ENCODE results near the gene DISP2. TPM values are rescaled to one million over a fixed set of nuclear protein-coding genes. Genes with fewer than 3 reads are reported as not detected.

DISP2 gene, protein sequence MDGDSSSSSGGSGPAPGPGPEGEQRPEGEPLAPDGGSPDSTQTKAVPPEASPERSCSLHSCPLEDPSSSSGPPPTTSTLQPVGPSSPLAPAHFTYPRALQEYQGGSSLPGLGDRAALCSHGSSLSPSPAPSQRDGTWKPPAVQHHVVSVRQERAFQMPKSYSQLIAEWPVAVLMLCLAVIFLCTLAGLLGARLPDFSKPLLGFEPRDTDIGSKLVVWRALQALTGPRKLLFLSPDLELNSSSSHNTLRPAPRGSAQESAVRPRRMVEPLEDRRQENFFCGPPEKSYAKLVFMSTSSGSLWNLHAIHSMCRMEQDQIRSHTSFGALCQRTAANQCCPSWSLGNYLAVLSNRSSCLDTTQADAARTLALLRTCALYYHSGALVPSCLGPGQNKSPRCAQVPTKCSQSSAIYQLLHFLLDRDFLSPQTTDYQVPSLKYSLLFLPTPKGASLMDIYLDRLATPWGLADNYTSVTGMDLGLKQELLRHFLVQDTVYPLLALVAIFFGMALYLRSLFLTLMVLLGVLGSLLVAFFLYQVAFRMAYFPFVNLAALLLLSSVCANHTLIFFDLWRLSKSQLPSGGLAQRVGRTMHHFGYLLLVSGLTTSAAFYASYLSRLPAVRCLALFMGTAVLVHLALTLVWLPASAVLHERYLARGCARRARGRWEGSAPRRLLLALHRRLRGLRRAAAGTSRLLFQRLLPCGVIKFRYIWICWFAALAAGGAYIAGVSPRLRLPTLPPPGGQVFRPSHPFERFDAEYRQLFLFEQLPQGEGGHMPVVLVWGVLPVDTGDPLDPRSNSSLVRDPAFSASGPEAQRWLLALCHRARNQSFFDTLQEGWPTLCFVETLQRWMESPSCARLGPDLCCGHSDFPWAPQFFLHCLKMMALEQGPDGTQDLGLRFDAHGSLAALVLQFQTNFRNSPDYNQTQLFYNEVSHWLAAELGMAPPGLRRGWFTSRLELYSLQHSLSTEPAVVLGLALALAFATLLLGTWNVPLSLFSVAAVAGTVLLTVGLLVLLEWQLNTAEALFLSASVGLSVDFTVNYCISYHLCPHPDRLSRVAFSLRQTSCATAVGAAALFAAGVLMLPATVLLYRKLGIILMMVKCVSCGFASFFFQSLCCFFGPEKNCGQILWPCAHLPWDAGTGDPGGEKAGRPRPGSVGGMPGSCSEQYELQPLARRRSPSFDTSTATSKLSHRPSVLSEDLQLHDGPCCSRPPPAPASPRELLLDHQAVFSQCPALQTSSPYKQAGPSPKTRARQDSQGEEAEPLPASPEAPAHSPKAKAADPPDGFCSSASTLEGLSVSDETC (N-terminal part only)
- 0.35 and 0.63 TPM in 2 replicates for total RNA-seq (2021)
- percentile 13 among the genes with signal in this experiment for Bru-seq, nascent RNA
- percentile 11 among the genes with signal in this experiment for BruChase-seq, experiment 1, labeled RNA remaining after a 2-hour chase
- BruChase-seq, experiment 2, labeled RNA remaining after a 6-hour chase, result percentile 19 among the genes with signal in this experiment
- long read RNA-seq, full-length matches to known transcripts, result 1 of 1 reads
- long read RNA-seq, partial matches to known transcripts, result 0 of 1 reads
- long read RNA-seq, other reads (novel, unspliced or antisense), result 0 of 1 reads

DNA sequence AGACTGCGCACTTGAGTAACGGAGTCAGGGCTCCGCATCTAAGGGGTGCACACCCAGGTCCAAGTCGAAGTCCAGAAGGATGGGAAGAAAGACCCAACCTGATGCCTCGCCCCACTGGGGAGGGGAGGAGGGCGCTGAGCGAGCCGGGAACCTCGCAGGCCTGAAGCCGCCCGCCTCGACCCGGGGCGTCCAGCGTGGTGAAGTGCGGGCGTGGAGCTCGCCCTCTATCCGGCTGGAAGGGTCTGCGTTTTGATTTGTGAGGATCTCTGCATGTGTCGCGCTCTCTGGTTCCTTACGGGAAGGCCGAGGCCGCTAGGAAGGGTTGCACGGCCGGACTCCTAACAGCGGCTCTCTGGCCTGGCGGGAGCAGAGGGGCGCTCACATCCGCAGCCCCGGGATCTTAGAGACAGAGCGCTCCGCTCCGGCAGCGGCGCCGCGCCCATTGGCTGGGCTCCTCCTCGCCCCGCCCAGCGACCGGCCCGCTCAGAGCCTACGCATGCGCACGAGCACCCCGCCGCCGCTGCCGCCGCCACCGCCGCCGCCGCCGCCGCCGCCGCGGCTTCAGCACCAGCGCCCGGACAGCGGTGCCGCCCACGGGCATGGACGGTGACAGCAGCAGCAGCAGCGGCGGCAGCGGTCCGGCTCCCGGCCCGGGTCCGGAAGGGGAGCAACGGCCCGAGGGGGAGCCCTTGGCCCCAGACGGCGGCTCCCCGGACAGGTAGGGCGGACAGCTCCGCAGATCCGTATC, at the start of gene DISP2:
Gene DISP2, plus strand, starts transcription at position 497 of the 748 bp plus-strand sequence. Its CDS starts 103 bp downstream, at position 600.
- peak within 1 kb of the TSS; percentile 82 for H2AFZ ChIP-seq
- H3K4me3 ChIP-seq, result peak within 1 kb of the TSS; percentile 57
- H3K36me3 ChIP-seq (ENCODE audit: low read depth), result no peaks in the 10 kb centered on the region
- H3K27ac ChIP-seq, result no peak within 1 kb of the TSS
- H3K27me3 ChIP-seq (ENCODE audit: insufficient read depth, low read depth), result no peaks in the 10 kb centered on the region
- TF ChIP-seq, protein P1, sequence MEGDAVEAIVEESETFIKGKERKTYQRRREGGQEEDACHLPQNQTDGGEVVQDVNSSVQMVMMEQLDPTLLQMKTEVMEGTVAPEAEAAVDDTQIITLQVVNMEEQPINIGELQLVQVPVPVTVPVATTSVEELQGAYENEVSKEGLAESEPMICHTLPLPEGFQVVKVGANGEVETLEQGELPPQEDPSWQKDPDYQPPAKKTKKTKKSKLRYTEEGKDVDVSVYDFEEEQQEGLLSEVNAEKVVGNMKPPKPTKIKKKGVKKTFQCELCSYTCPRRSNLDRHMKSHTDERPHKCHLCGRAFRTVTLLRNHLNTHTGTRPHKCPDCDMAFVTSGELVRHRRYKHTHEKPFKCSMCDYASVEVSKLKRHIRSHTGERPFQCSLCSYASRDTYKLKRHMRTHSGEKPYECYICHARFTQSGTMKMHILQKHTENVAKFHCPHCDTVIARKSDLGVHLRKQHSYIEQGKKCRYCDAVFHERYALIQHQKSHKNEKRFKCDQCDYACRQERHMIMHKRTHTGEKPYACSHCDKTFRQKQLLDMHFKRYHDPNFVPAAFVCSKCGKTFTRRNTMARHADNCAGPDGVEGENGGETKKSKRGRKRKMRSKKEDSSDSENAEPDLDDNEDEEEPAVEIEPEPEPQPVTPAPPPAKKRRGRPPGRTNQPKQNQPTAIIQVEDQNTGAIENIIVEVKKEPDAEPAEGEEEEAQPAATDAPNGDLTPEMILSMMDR (conservative IDR thresholded peaks at IDR 0.05), result no peak
- TF ChIP-seq EZH2 (IDR thresholded peaks at IDR 0.05; ENCODE audit: low read depth), result no peak
- ChIA-PET CTCF (interaction anchor here (1.6 kb wide), 1 partner anchor 14 kb away, joined by 17 read pairs; no protein-coding TSS in a partner anchor), POLR2A (ENCODE audit: unreplicated experiment) (no interaction called here)
- peak; percentile 42 to 92 for DNase-seq
- H4K20me1 ChIP-seq (ENCODE audit: insufficient read depth), result no peaks in the 10 kb centered on the region
- no peaks in the 10 kb centered on the region for H3K9me2 ChIP-seq (ENCODE audit: insufficient read depth)
- H3K4me2 ChIP-seq, result peak within 1 kb of the TSS; percentile 87
- H3K79me2 ChIP-seq (ENCODE audit: low read depth), result no peaks in the 10 kb centered on the region
- H3F3A ChIP-seq (ENCODE audit: insufficient read depth, low read depth), result no peaks in the 10 kb centered on the region
- no peaks in the 10 kb centered on the region for H3K9me3 ChIP-seq (ENCODE audit: insufficient read depth, low read depth)
- BruUV-seq (replicated peaks), result no TSS peak
- peaks cover 5% of the 10 kb centered on the region; the same call in 1 of the 2 replicates for H3K4me1 ChIP-seq (replicated peaks; ENCODE audit: insufficient read depth)
- intact Hi-C loops (cut with micrococcal nuclease; ENCODE audit: unreplicated experiment), result no loop called here

DNA sequence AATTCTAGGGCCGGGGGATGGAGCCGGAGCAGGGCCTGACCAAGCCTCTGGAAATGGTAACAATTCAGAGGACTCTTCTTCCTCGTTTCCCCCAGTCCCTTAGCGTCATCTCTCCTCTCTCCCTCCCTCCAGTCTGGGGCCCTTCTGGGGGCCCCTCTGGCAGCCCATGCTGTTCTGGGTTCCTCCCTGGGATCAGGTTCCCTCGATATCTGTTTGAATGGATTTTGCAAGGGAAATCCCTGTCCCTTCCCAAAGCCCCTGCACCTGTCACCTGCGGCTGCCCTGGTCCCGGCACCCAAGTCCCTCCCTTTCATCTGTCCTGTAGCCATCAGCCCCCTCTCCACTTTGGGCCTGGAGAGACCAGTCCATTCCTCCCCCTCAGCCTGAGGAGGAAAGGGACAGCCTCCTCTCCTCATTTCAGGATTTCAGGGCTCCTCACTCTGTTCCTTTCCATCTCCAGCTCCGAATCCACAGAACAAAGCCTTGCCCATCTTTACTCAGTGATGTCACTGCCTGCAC, 48.6 kb upstream of the DISP2 start:
- DNase-seq, result no peak

More for the DNA sequence above, 48.6 kb upstream of the DISP2 start:
- H3K4me1 ChIP-seq (replicated peaks; ENCODE audit: insufficient read depth), result peaks cover 9% of the 10 kb centered on the region
- CTCF ChIA-PET, result interaction anchor here (0.6 to 1.9 kb wide), 5 partner anchors 18 to 225 kb away, joined by 3 to 11 read pairs (median 4); no protein-coding TSS in a partner anchor
- H3K36me3 ChIP-seq (ENCODE audit: low read depth), result no peaks in the 10 kb centered on the region
- no peaks in the 10 kb centered on the region for H3K9me2 ChIP-seq (ENCODE audit: insufficient read depth)
- no peak overlapping the region for H3K4me3 ChIP-seq
- no TSS peak for BruUV-seq (replicated peaks)
- H3K79me2 ChIP-seq (ENCODE audit: low read depth), result no peaks in the 10 kb centered on the region
- peaks cover 5% of the 10 kb centered on the region for H3F3A ChIP-seq (ENCODE audit: insufficient read depth, low read depth)
- no peak overlapping the region for H3K27ac ChIP-seq
- intact Hi-C loops (cut with micrococcal nuclease; ENCODE audit: unreplicated experiment), result no loop called here
- POLR2A ChIA-PET (ENCODE audit: unreplicated experiment), result interaction anchor here (0.7 kb wide), 1 partner anchor 30 kb away, joined by 5 read pairs; no protein-coding TSS in a partner anchor
- no peak overlapping the region for H2AFZ ChIP-seq
- no peaks in the 10 kb centered on the region for H3K27me3 ChIP-seq (ENCODE audit: insufficient read depth, low read depth)
- TF ChIP-seq, protein P1 (conservative IDR thresholded peaks at IDR 0.05), result no peak
- TF ChIP-seq EZH2 (IDR thresholded peaks at IDR 0.05; ENCODE audit: low read depth), result no peak
- H4K20me1 ChIP-seq (ENCODE audit: insufficient read depth), result no peaks in the 10 kb centered on the region
- no peak overlapping the region for H3K4me2 ChIP-seq
- H3K9me3 ChIP-seq (ENCODE audit: insufficient read depth, low read depth), result no peaks in the 10 kb centered on the region
